Kidney epithelial cell (primary cell): ENCODE results near the gene BCAS3. TPM values are rescaled to one million over a fixed set of nuclear protein-coding genes. Genes with fewer than 3 reads are reported as not detected.

Experiments used
- DNase-seq: peaks from one replicate; pipeline ENCODE4 v3.0.0-alpha.2; 2010; ENCODE audit warnings: low read depth
- H3K27me3 ChIP-seq: 2 replicates; pipeline ENCODE4 v1.6.0; 2011; ENCODE audit warnings: low read length; ENCODE audit not compliant: control insufficient read depth, insufficient read depth
- H3K36me3 ChIP-seq: 2 replicates; pipeline ENCODE4 v1.5.1; 2011; ENCODE audit warnings: low read length; ENCODE audit not compliant: control insufficient read depth, insufficient read depth
- H3K4me3 ChIP-seq: 2 replicates; pipeline ENCODE4 v1.5.1; 2011; ENCODE audit warnings: low read depth, mild to moderate bottlenecking, control low read depth, low read length
- total RNA-seq: library from RNA; depleted of rRNA; stranded (reverse); fragments of >200 nt; gene quantifications from 2 replicates; pipeline ENCODE4 v1.2.3, GENCODE V29; 2015
- TF ChIP-seq, protein P1 (sequence below): IDR thresholded peaks from 2 replicates; pipeline ENCODE4 v1.5.1; 2011; ENCODE audit warnings: mild to moderate bottlenecking, moderate library complexity, low read length, control low read depth, inconsistent platforms; ENCODE audit not compliant: insufficient read depth, poor library complexity, severe bottlenecking

Gene BCAS3
- total RNA-seq, 1 donor from 2014 or later = 26.7 TPM

DNA sequence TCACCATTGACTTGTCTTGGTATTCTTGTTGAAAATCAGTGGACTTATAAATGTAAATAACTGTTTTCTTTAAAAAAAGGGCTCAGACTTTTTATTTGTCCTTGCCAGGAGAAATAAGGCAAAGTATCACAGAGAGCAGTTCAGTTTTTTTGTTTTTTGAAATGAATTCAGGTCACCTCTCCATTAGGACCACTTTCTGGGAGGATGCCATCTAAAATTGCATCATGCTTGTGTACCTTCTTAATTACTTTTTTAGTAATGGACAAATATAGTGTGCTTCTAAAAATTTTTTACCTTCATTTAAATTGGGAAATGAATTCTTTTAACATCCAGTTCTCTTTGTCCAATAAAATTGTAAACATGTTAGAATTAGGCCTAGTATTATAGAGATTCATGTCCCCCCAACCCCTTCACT, 210.0 kb downstream of the BCAS3 start:
- TF ChIP-seq, protein P1, sequence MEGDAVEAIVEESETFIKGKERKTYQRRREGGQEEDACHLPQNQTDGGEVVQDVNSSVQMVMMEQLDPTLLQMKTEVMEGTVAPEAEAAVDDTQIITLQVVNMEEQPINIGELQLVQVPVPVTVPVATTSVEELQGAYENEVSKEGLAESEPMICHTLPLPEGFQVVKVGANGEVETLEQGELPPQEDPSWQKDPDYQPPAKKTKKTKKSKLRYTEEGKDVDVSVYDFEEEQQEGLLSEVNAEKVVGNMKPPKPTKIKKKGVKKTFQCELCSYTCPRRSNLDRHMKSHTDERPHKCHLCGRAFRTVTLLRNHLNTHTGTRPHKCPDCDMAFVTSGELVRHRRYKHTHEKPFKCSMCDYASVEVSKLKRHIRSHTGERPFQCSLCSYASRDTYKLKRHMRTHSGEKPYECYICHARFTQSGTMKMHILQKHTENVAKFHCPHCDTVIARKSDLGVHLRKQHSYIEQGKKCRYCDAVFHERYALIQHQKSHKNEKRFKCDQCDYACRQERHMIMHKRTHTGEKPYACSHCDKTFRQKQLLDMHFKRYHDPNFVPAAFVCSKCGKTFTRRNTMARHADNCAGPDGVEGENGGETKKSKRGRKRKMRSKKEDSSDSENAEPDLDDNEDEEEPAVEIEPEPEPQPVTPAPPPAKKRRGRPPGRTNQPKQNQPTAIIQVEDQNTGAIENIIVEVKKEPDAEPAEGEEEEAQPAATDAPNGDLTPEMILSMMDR = no peak
- Histone ChIP-seq H3K4me3 (no peak overlapping the region), H3K36me3 (no peaks in the 10 kb centered on the region), H3K27me3 (no peaks in the 10 kb centered on the region)
- no peak for DNase-seq

DNA sequence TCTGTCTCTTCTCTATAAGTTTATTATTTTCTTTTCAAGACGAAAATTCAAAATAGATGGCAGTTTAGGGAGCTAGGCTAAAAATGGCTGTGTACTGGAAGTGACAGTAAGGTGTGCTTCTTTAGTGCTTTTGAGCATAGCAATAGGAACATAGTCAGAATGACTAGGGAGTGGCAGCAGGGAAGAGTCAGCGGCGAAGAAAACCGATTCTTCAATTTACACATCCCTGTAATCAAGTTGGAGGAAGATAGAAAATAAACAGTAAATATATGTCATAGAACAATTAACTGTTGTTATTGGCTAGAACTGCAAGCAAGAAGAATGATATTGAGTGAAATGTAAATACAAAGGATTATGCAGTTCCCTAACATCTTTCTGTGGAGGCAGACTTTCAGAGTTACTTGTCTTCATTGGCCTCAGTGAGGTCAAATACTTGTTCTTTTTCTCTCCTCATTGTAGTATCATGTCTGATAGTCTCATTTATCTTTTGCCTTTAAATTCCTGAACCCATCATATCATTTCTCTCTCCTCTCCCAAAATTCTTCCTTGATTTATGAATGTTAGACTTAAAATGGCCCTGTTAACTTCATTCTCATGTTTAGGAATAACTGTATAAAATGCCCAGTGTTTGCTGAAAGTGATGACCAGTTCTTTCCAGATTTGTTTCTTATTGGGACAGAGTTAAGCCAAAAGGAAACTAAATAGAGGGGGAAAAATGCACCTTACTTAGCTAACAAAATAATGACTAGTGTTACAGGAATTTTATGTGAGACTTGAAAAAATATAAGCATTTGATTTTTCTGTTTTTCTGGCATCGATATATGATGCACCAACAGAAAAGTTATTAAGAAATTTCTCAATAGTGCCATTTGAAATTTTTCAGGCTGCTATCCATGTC, 211.4 kb downstream of the BCAS3 start:
- TF ChIP-seq, protein P1 = no peak
- DNase-seq = no peak
- Histone ChIP-seq H3K4me3 (no peak overlapping the region), H3K27me3 (no peaks in the 10 kb centered on the region), H3K36me3 (no peaks in the 10 kb centered on the region)

DNA sequence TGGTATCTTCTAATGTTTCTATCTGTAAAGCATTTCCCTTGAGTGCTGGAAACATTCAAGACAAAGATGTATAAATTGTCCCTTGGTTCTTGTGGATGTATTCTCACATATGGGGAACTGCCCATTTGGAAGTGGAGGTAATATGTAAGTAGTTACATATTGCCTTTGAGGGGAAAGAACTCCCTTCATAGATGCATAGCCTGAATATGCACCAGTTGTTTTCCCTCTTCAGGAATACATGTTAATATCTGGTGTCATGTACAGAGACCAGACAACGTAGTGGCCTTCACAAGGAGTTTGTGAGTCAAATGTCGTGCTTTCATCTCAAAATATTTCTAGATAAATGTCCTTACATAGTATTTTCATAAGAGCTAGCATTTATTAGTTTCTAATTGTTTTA, 213.5 kb downstream of the BCAS3 start:
- TF ChIP-seq, protein P1 = no peak
- Histone ChIP-seq H3K27me3 (no peaks in the 10 kb centered on the region), H3K4me3 (no peak overlapping the region), H3K36me3 (no peaks in the 10 kb centered on the region)
- no peak for DNase-seq

GRCh38 chr17:60893475-60893874, 215.8 kb downstream of the BCAS3 start:
- Histone ChIP-seq H3K4me3 (no peak overlapping the region), H3K27me3 (no peaks in the 10 kb centered on the region), H3K36me3 (no peaks in the 10 kb centered on the region)
- no peak for DNase-seq
- TF ChIP-seq, protein P1 = no peak

GRCh38 chr17:60896996-60897395, 219.3 kb downstream of the BCAS3 start:
- TF ChIP-seq, protein P1 = no peak

More at GRCh38 chr17:60896996-60897395, 219.3 kb downstream of the BCAS3 start:
- Histone ChIP-seq H3K36me3 (no peaks in the 10 kb centered on the region), H3K4me3 (no peak overlapping the region), H3K27me3 (no peaks in the 10 kb centered on the region)
- no peak for DNase-seq
